Loucy (cell line): ENCODE data around the gene PPFIBP2.

Experiments
- H2AFZ ChIP-seq: fragments of 200-600 bp; sonication (generic); 2 replicates; pipeline ENCODE4 v1.6.0; 2016; ENCODE audit warnings: antibody characterized with exemption, mild to moderate bottlenecking, low read length, moderate library complexity
- H3F3A ChIP-seq: fragments of 200-600 bp; 2 replicates; pipeline ENCODE4 v1.6.0; 2016; ENCODE audit warnings: antibody characterized with exemption, low read depth, mild to moderate bottlenecking
- H3K27me3 ChIP-seq: fragments of 200-600 bp; sonication (generic); 2 replicates; pipeline ENCODE4 v1.6.1; 2014; ENCODE audit warnings: low read length, mild to moderate bottlenecking; ENCODE audit not compliant: insufficient read depth, poor library complexity, severe bottlenecking
- H3K36me3 ChIP-seq: fragments of 200-600 bp; sonication (generic); 2 replicates; pipeline ENCODE4 v1.6.1; 2016; ENCODE audit warnings: low read length; ENCODE audit not compliant: insufficient read depth
- H3K4me1 ChIP-seq: fragments of 200-600 bp; sonication (generic); 2 replicates; pipeline ENCODE4 v1.5.1; 2014; ENCODE audit warnings: low read length, mild to moderate bottlenecking; ENCODE audit not compliant: insufficient read depth, poor library complexity, severe bottlenecking
- H3K4me2 ChIP-seq: fragments of 200-600 bp; sonication (generic); 2 replicates; pipeline ENCODE4 v1.6.0; 2014; ENCODE audit warnings: antibody characterized with exemption, low read length, low read depth, mild to moderate bottlenecking; ENCODE audit not compliant: poor library complexity, severe bottlenecking
- H3K4me3 ChIP-seq: fragments of 200-600 bp; sonication (generic); 2 replicates; pipeline ENCODE4 v1.5.1; 2014; ENCODE audit warnings: low read length, mild to moderate bottlenecking, mixed read lengths; ENCODE audit not compliant: poor library complexity, severe bottlenecking
- H3K79me2 ChIP-seq: fragments of 200-600 bp; sonication (generic); 2 replicates; pipeline ENCODE4 v1.6.1; 2014; ENCODE audit warnings: low read length; ENCODE audit not compliant: insufficient read depth
- H3K9ac ChIP-seq: fragments of 200-600 bp; sonication (generic); 2 replicates; pipeline ENCODE4 v1.6.0; 2014; ENCODE audit warnings: mild to moderate bottlenecking, low read depth, low read length, moderate library complexity; ENCODE audit not compliant: poor library complexity, severe bottlenecking
- H3K9me2 ChIP-seq: fragments of 200-600 bp; sonication (generic); replicated peaks from 2 replicates; pipeline ENCODE4 v1.6.1; 2016; ENCODE audit warnings: low read depth, low read length, mixed read lengths
- H3K9me3 ChIP-seq: fragments of 200-600 bp; sonication (generic); 2 replicates; pipeline ENCODE4 v1.6.1; 2014; ENCODE audit warnings: mild to moderate bottlenecking, antibody characterized with exemption, low read length, low read depth; ENCODE audit not compliant: insufficient read depth
- H4K20me1 ChIP-seq: fragments of 200-600 bp; sonication (generic); 2 replicates; pipeline ENCODE4 v1.6.0; 2014; ENCODE audit warnings: antibody characterized with exemption, low read length, mild to moderate bottlenecking; ENCODE audit not compliant: insufficient read depth, poor library complexity, severe bottlenecking
- EZH2phosphoT487 ChIP-seq: fragments of 200-600 bp; IDR thresholded peaks from 2 replicates; pipeline ENCODE4 v1.6.1; 2018; ENCODE audit warnings: antibody characterized with exemption, mild to moderate bottlenecking, moderate library complexity, borderline replicate concordance
- TF ChIP-seq, protein P1 (sequence below): fragments of 200-600 bp; sonication (generic); conservative IDR thresholded peaks from 2 replicates; pipeline ENCODE4 v1.5.1; 2014; ENCODE audit warnings: mild to moderate bottlenecking, antibody characterized with exemption, low read length

Gene PPFIBP2

DNA sequence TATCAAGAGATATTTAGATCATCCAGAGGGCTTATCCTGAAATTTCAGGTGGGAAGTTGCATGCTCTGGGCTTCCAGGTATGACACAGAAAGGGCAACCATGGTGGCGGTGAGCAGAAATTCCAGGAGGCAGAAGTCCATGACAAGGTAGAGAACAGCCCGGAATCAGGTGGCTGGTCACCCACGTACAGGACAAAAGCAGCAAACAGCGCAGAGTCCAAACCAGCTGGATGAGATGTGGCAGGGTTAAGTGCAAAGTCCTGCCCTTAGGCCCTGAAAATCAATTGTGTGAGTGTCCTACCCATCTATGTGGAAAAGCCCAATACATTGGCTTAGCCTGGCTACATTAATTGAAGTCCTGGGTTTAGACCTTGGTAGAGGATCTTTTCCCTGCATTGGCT, 11.6 kb downstream of the PPFIBP2 start:
- no peaks in the 10 kb centered on the region for H3K79me2 ChIP-seq

DNA sequence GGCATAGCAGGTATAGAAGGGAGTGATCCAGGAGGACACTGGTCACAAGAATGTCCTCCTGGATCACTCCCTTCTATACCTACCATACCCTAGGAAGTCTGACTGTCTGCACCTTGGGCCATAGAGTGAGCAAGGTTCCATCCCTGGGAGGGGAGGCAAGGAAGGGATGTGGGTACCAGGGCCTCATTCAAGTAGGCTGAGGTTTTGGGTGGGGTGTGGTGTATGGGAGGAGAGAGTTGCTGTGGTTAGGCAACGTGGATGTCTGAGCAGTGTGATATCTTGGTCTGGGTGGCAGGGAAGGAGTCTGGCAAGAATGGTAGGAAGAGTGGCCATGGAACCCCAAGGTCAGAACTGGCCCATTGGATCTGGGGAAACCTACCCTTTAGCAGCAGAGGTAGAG, 13.2 kb downstream of the PPFIBP2 start:
- Histone ChIP-seq H2AFZ (no peak overlapping the region), H3K36me3 (no peaks in the 10 kb centered on the region), H3K79me2 (no peaks in the 10 kb centered on the region), H3K9me2 (no peaks in the 10 kb centered on the region), H3K9me3 (no peaks in the 10 kb centered on the region), H3K4me2 (no peak overlapping the region), H3K4me3 (no peak overlapping the region), H3F3A (no peaks in the 10 kb centered on the region), H4K20me1 (no peaks in the 10 kb centered on the region), H3K9ac (no peak overlapping the region), H3K27me3 (no peaks in the 10 kb centered on the region), H3K4me1 (no peaks in the 10 kb centered on the region)
- TF ChIP-seq, protein P1, sequence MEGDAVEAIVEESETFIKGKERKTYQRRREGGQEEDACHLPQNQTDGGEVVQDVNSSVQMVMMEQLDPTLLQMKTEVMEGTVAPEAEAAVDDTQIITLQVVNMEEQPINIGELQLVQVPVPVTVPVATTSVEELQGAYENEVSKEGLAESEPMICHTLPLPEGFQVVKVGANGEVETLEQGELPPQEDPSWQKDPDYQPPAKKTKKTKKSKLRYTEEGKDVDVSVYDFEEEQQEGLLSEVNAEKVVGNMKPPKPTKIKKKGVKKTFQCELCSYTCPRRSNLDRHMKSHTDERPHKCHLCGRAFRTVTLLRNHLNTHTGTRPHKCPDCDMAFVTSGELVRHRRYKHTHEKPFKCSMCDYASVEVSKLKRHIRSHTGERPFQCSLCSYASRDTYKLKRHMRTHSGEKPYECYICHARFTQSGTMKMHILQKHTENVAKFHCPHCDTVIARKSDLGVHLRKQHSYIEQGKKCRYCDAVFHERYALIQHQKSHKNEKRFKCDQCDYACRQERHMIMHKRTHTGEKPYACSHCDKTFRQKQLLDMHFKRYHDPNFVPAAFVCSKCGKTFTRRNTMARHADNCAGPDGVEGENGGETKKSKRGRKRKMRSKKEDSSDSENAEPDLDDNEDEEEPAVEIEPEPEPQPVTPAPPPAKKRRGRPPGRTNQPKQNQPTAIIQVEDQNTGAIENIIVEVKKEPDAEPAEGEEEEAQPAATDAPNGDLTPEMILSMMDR, result no peak
- TF ChIP-seq EZH2phosphoT487, result no peak

More for the DNA sequence above, 11.6 kb downstream of the PPFIBP2 start:
- H3K9me2 ChIP-seq, result no peaks in the 10 kb centered on the region
- H3F3A ChIP-seq, result no peaks in the 10 kb centered on the region
- H4K20me1 ChIP-seq, result no peaks in the 10 kb centered on the region
- H3K4me2 ChIP-seq, result no peak overlapping the region
- no peaks in the 10 kb centered on the region for H3K27me3 ChIP-seq
- H2AFZ ChIP-seq, result no peak overlapping the region
- H3K9me3 ChIP-seq, result no peaks in the 10 kb centered on the region
- no peak overlapping the region for H3K4me3 ChIP-seq
- no peaks in the 10 kb centered on the region for H3K4me1 ChIP-seq
- no peaks in the 10 kb centered on the region for H3K36me3 ChIP-seq
- H3K9ac ChIP-seq, result no peak overlapping the region
- no peak for TF ChIP-seq EZH2phosphoT487
- TF ChIP-seq, protein P1, result no peak

DNA sequence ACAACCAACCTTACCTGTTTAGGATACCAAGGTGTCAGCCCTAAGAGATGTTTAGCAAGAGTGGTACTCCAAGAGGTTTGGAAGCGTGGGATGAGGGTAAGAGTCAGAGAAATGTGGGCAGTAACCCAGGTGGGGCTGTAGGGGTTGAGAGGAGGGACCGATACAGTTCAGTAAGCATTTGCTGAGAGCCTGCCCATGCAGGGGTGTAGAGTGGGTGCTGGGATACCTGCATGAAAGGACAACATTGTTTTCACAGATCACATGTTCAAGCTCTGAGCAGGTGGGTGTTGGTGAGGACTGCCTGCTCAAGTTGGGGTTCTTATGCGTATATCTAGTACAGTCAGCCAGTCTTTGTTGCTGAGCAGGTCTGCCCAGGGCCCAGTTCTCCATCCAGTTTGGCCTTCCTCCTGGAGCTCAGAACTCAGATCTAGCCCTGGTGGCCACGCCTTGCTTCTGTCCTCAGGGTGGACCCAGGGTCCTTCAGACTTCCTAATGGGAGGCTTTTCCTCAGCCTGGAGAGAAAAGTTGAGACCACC, 14.8 kb downstream of the PPFIBP2 start:
- Histone ChIP-seq H4K20me1 (no peaks in the 10 kb centered on the region), H3K4me3 (no peak overlapping the region), H3K9me2 (no peaks in the 10 kb centered on the region), H3K9me3 (no peaks in the 10 kb centered on the region), H3K36me3 (no peaks in the 10 kb centered on the region), H3F3A (no peaks in the 10 kb centered on the region), H3K27me3 (no peaks in the 10 kb centered on the region), H3K4me1 (no peaks in the 10 kb centered on the region), H2AFZ (no peak overlapping the region), H3K4me2 (no peak overlapping the region), H3K9ac (no peak overlapping the region), H3K79me2 (no peaks in the 10 kb centered on the region)
- TF ChIP-seq, protein P1, result no peak
